H9 (cell line): ENCODE measurements around the gene HIP1R. TPM values are rescaled to one million over a fixed set of nuclear protein-coding genes. Genes with fewer than 3 reads are reported as not detected.

ENCODE experiments used
- DNase-seq: peaks from one replicate; pipeline ENCODE4 v3.0.0-alpha.2; 2017
- H2AFZ ChIP-seq: one replicate; pipeline ENCODE4 v1.6.1; 2013; ENCODE audit warnings: mild to moderate bottlenecking, low read length, control low read depth, moderate library complexity
- H2AK5ac ChIP-seq: 2 replicates; pipeline ENCODE4 v1.6.1; 2013; ENCODE audit warnings: low read length, control low read depth, mixed read lengths; ENCODE audit not compliant: insufficient read length
- H2BK120ac ChIP-seq: one replicate; pipeline ENCODE4 v1.6.1; 2013; ENCODE audit warnings: low read depth, mild to moderate bottlenecking, low read length, control low read depth, inconsistent platforms; ENCODE audit not compliant: poor library complexity, severe bottlenecking
- H2BK12ac ChIP-seq: 2 replicates; pipeline ENCODE4 v1.6.1; 2013; ENCODE audit warnings: low read length, control low read depth, mixed read lengths, low read depth; ENCODE audit not compliant: insufficient read length
- H2BK15ac ChIP-seq: 2 replicates; pipeline ENCODE4 v1.6.1; 2013; ENCODE audit warnings: low read depth, low read length, control low read depth
- H2BK20ac ChIP-seq: one replicate; pipeline ENCODE4 v1.6.1; 2013; ENCODE audit warnings: low read depth, mild to moderate bottlenecking, low read length, control low read depth, inconsistent platforms; ENCODE audit not compliant: poor library complexity, severe bottlenecking
- H2BK5ac ChIP-seq: 2 replicates; pipeline ENCODE4 v1.6.1; 2013; ENCODE audit warnings: low read length, control low read depth, mixed read lengths; ENCODE audit not compliant: insufficient read length
- H3K14ac ChIP-seq: 2 replicates; pipeline ENCODE4 v1.6.1; 2013; ENCODE audit warnings: low read length, control low read depth; ENCODE audit not compliant: insufficient read depth
- H3K18ac ChIP-seq: 2 replicates; pipeline ENCODE4 v1.6.1; 2013; ENCODE audit warnings: low read depth, mild to moderate bottlenecking, mixed read lengths, low read length, control low read depth; ENCODE audit not compliant: insufficient read length
- H3K23ac ChIP-seq: 2 replicates; pipeline ENCODE4 v1.6.1; 2013; ENCODE audit warnings: low read length, control low read depth, mixed read lengths, low read depth; ENCODE audit not compliant: insufficient read length
- H3K23me2 ChIP-seq: 2 replicates; pipeline ENCODE4 v1.6.1; 2013; ENCODE audit warnings: low read depth, mild to moderate bottlenecking, mixed read lengths, low read length, control low read depth; ENCODE audit not compliant: insufficient read length, poor library complexity, severe bottlenecking
- H3K27ac ChIP-seq: 2 replicates; pipeline ENCODE4 v1.5.1; 2013; ENCODE audit warnings: low read length, control low read depth, mixed read lengths, low read depth; ENCODE audit not compliant: insufficient read length
- H3K27me3 ChIP-seq: 2 replicates; pipeline ENCODE4 v1.6.1; 2013; ENCODE audit warnings: low read length, control low read depth, inconsistent platforms; ENCODE audit not compliant: insufficient read depth
- H3K4ac ChIP-seq: 2 replicates; pipeline ENCODE4 v1.6.1; 2013; ENCODE audit warnings: low read depth, mild to moderate bottlenecking, control low read depth, inconsistent platforms, low read length, moderate library complexity
- H3K4me1 ChIP-seq: 2 replicates; pipeline ENCODE4 v1.6.1; 2013; ENCODE audit warnings: low read length, control low read depth, inconsistent platforms; ENCODE audit not compliant: insufficient read depth
- H3K4me2 ChIP-seq: 2 replicates; pipeline ENCODE4 v1.6.1; 2013; ENCODE audit warnings: low read length, control low read depth, mixed read lengths; ENCODE audit not compliant: insufficient read length, insufficient read depth
- H3K56ac ChIP-seq: 2 replicates; pipeline ENCODE4 v1.6.1; 2013; ENCODE audit warnings: low read depth, mild to moderate bottlenecking, mixed read lengths, low read length, control low read depth; ENCODE audit not compliant: insufficient read length
- H3K79me1 ChIP-seq: 2 replicates; pipeline ENCODE4 v1.6.1; 2013; ENCODE audit warnings: low read depth, mild to moderate bottlenecking, moderate library complexity, low read length, control low read depth, inconsistent platforms; ENCODE audit not compliant: insufficient read depth, poor library complexity, severe bottlenecking
- H3K79me2 ChIP-seq: 2 replicates; pipeline ENCODE4 v1.6.1; 2013; ENCODE audit warnings: low read length, control low read depth, inconsistent platforms; ENCODE audit not compliant: insufficient read depth
- H3K9ac ChIP-seq: 2 replicates; pipeline ENCODE4 v1.6.1; 2013; ENCODE audit warnings: low read length, control low read depth, mixed read lengths; ENCODE audit not compliant: insufficient read length; ENCODE audit errors: extremely low read depth
- H3K9me3 ChIP-seq: one replicate; pipeline ENCODE4 v1.6.1; 2013; ENCODE audit warnings: low read depth, low read length, inconsistent platforms; ENCODE audit not compliant: control insufficient read depth
- H3T11ph ChIP-seq: one replicate; pipeline ENCODE4 v1.6.1; 2013; ENCODE audit warnings: mild to moderate bottlenecking, low read length, control low read depth, inconsistent platforms
- H4K20me1 ChIP-seq: one replicate; pipeline ENCODE4 v1.6.1; 2013; ENCODE audit not compliant: control insufficient read depth, insufficient read length, insufficient read depth
- H4K5ac ChIP-seq: 2 replicates; pipeline ENCODE4 v1.6.1; 2013; ENCODE audit warnings: low read depth, mild to moderate bottlenecking, mixed read lengths, low read length, control low read depth; ENCODE audit not compliant: insufficient read length
- H4K8ac ChIP-seq: replicated peaks from 2 replicates; pipeline ENCODE4 v1.6.1; 2013; ENCODE audit warnings: low read length, control low read depth, mixed read lengths, low read depth; ENCODE audit not compliant: insufficient read length
- H4K91ac ChIP-seq: 2 replicates; pipeline ENCODE4 v1.6.1; 2013; ENCODE audit warnings: low read depth, mild to moderate bottlenecking, moderate library complexity, mixed read lengths, low read length, control low read depth; ENCODE audit not compliant: insufficient read length
- H3K27ac Mint-ChIP-seq, 3 experiments: 2 replicates in 2 of 3; 3 replicates in 1 of 3; pipeline ENCODE4 v1.8.0; 2020 to 2021; ENCODE audit warnings: mixed read lengths in 3 of 3, mild to moderate bottlenecking in 1 of 3, moderate library complexity in 1 of 3
- H3K27me3 Mint-ChIP-seq: 2 replicates; pipeline ENCODE4 v1.8.0; 2021; ENCODE audit warnings: low read depth, mild to moderate bottlenecking, moderate library complexity, mixed read lengths
- H3K36me3 Mint-ChIP-seq, 3 experiments: 2 replicates in 2 of 3; 3 replicates in 1 of 3; pipeline ENCODE4 v1.8.0; 2020 to 2021; ENCODE audit warnings: low read depth in 3 of 3, mixed read lengths in 3 of 3; ENCODE audit not compliant: insufficient read depth in 1 of 3
- H3K4me1 Mint-ChIP-seq, 2 experiments: 2 replicates each; pipeline ENCODE4 v1.8.0; 2020; ENCODE audit warnings: mixed read lengths in 2 of 2
- H3K4me3 Mint-ChIP-seq, 2 experiments: 2 replicates in 1 of 2; 3 replicates in 1 of 2; pipeline ENCODE4 v1.8.0; 2020 to 2021; ENCODE audit warnings: mild to moderate bottlenecking in 2 of 2, mixed read lengths in 2 of 2, moderate library complexity in 1 of 2
- H3K9me3 Mint-ChIP-seq, 2 experiments: 2 replicates in 1 of 2; 3 replicates in 1 of 2; pipeline ENCODE4 v1.8.0; 2020; ENCODE audit warnings: mild to moderate bottlenecking in 2 of 2, mixed read lengths in 2 of 2, moderate library complexity in 1 of 2
- CTCF ChIP-seq: fragments of 200-600 bp; sonication (generic); conservative IDR thresholded peaks from 3 replicates; pipeline ENCODE4 v1.8.0; 2021; ENCODE audit warnings: antibody characterized with exemption, mild to moderate bottlenecking
- WGBS: extraction: QIAGEN DNeasy Blood & Tissue Kit; methylation state at CpG from one replicate; pipeline ENCODE4 v1.1.7; 2013; ENCODE audit warnings: missing lambda C conversion rate, low lambda C conversion rate, mixed read lengths; ENCODE audit not compliant: insufficient read length; ENCODE audit errors: extremely low coverage; 5-methylcytosine and 5-hydroxymethylcytosine counted together
- total RNA-seq: library from RNA; stranded (reverse); gene quantifications from 2 replicates; pipeline ENCODE4 v1.2.1, GENCODE V29; 2021

Gene HIP1R
- total RNA-seq, 1 experiment from 2014 or later, result 17.4 TPM

- Histone ChIP-seq H2BK20ac (no peak overlapping the region), H3K23me2 (no peaks in the 10 kb centered on the region), H2BK12ac (no peak overlapping the region), H2BK15ac (no peak overlapping the region), H2AK5ac (no peak overlapping the region), H3K79me2 (no peaks in the 10 kb centered on the region), H3K4me2 (no peak overlapping the region), H3K18ac (no peak overlapping the region), H2BK5ac (no peak overlapping the region), H3K56ac (no peak overlapping the region), H4K20me1 (no peaks in the 10 kb centered on the region), H3K9me3 (no peaks in the 10 kb centered on the region), H4K91ac (no peak overlapping the region), H3K79me1 (no peaks in the 10 kb centered on the region), H2AFZ (no peak overlapping the region), H3K14ac (no peak overlapping the region), H3K9ac (no peak overlapping the region), H4K8ac (no peak overlapping the region), H3K23ac (no peak overlapping the region), H3K27me3 (no peaks in the 10 kb centered on the region), H3K4me1 (no peaks in the 10 kb centered on the region), H3K27ac (no peak overlapping the region), H3K4ac (no peak overlapping the region), H3T11ph (no peak overlapping the region), H4K5ac (no peak overlapping the region), H2BK120ac (no peak overlapping the region)
- H3K27ac Mint-ChIP-seq, result no peak overlapping the region
- TF ChIP-seq CTCF, result no peak
- DNase-seq, result no peak
- WGBS, result no CpG with 5 or more reads among the region's 23 CpGs
- H3K4me3 Mint-ChIP-seq, result no peak overlapping the region
- peaks cover 40% of the 10 kb centered on the region for H3K27me3 Mint-ChIP-seq
- peaks cover 0 to 2% of the 10 kb centered on the region in 2 experiments; a peak in 1 of 4 replicates for H3K4me1 Mint-ChIP-seq
- peaks cover 0 to 6% (median 0%) of the 10 kb centered on the region in 3 experiments; a peak in 3 of 7 replicates for H3K36me3 Mint-ChIP-seq
- no peaks in the 10 kb centered on the region for H3K9me3 Mint-ChIP-seq
Observed at GRCh38 chr12:122860854-122861586, 25.8 kb downstream of the HIP1R start.
